HFFc6 (cell line): ENCODE measurements around the gene CPXM2. TPM values are rescaled to one million over a fixed set of nuclear protein-coding genes. Genes with fewer than 3 reads are reported as not detected.

Experiments used
- DNase-seq: peaks from one replicate; pipeline ENCODE4 v3.0.0-alpha.2; 2018
- H3K27ac Mint-ChIP-seq: 2 replicates; pipeline ENCODE4 v1.8.0; 2020; ENCODE audit warnings: mild to moderate bottlenecking, mixed read lengths
- H3K27me3 Mint-ChIP-seq: 2 replicates; pipeline ENCODE4 v1.8.0; 2021; ENCODE audit warnings: mild to moderate bottlenecking, moderate library complexity, mixed read lengths; ENCODE audit not compliant: insufficient read depth
- H3K36me3 Mint-ChIP-seq: 2 replicates; pipeline ENCODE4 v1.8.0; 2021; ENCODE audit warnings: low read depth, mixed read lengths
- H3K4me1 Mint-ChIP-seq: 2 replicates; pipeline ENCODE4 v1.8.0; 2020; ENCODE audit warnings: low read depth, mixed read lengths
- H3K4me3 Mint-ChIP-seq: 2 replicates; pipeline ENCODE4 v1.8.0; 2020; ENCODE audit warnings: mild to moderate bottlenecking, moderate library complexity, mixed read lengths
- H3K9me3 Mint-ChIP-seq: 2 replicates; pipeline ENCODE4 v1.8.0; 2020; ENCODE audit warnings: mild to moderate bottlenecking, mixed read lengths
- total RNA-seq, 6 experiments: library from RNA; stranded (reverse); fragmentation: NEBNext Ultra II Directional; extraction: Animal tissue kit (Norgen Biotek cat#: 25700); gene quantifications; 2 replicates in 1 of 6; 3 replicates in 5 of 6; pipeline ENCODE4 v1.2.3, GENCODE V29; 2021
- TF ChIP-seq, protein P1 (sequence below): fragments of 200-600 bp; sonication (generic); IDR thresholded peaks from 2 replicates; pipeline ENCODE4 v1.5.0; 2021; ENCODE audit warnings: antibody characterized with exemption, mild to moderate bottlenecking

CPXM2 gene
- total RNA-seq, 6 experiments from 2014 or later = not detected

DNA sequence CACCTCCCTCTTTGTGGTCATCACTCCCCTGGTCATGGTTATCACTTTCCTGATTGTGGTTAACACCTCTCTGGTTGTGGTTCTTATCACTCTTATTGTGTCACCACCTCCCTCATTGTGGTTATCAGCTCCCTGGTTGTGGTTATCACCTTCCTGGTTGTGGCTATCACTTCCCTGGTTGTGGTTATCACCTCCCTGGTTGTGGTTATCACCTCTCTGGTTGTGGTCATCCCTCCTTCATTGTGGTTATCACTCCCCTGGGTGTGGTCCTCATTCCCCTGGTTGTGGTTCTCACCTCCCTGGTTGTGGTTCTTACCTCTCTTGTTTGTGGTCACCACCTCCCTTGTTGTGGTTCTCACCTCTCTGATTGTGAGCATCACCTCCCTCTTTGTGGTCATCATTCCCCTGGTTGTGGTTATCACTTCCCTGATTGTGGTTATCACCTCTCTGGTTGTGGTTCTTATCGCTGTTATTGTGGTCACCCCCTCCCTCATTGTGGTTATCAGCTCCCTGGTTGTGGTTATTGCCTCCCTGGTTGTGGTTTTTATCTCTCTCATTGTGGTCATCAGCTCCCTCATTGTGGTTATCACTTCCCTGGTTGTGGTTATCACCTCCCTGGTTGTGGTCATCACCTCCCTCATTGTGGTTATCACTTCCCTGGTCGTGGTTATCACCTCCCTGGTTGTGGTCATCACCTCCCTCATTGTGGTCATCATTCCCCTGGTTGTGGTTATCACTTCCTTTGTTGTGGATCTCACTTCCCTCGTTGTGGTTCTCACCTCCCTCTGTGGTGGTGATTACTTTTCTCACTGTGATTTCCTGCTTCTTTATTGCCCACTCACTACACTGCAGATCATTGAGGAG, 118.7 kb downstream of the CPXM2 start:
- Mint-ChIP-seq H3K27me3 (peaks cover 3% of the 10 kb centered on the region), H3K36me3 (no peaks in the 10 kb centered on the region; the same call in 1 of the 2 replicates), H3K4me1 (no peaks in the 10 kb centered on the region), H3K27ac (no peak overlapping the region), H3K4me3 (no peak overlapping the region), H3K9me3 (peaks cover 10% of the 10 kb centered on the region)
- no peak for DNase-seq
- TF ChIP-seq, protein P1, sequence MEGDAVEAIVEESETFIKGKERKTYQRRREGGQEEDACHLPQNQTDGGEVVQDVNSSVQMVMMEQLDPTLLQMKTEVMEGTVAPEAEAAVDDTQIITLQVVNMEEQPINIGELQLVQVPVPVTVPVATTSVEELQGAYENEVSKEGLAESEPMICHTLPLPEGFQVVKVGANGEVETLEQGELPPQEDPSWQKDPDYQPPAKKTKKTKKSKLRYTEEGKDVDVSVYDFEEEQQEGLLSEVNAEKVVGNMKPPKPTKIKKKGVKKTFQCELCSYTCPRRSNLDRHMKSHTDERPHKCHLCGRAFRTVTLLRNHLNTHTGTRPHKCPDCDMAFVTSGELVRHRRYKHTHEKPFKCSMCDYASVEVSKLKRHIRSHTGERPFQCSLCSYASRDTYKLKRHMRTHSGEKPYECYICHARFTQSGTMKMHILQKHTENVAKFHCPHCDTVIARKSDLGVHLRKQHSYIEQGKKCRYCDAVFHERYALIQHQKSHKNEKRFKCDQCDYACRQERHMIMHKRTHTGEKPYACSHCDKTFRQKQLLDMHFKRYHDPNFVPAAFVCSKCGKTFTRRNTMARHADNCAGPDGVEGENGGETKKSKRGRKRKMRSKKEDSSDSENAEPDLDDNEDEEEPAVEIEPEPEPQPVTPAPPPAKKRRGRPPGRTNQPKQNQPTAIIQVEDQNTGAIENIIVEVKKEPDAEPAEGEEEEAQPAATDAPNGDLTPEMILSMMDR = no peak

DNA sequence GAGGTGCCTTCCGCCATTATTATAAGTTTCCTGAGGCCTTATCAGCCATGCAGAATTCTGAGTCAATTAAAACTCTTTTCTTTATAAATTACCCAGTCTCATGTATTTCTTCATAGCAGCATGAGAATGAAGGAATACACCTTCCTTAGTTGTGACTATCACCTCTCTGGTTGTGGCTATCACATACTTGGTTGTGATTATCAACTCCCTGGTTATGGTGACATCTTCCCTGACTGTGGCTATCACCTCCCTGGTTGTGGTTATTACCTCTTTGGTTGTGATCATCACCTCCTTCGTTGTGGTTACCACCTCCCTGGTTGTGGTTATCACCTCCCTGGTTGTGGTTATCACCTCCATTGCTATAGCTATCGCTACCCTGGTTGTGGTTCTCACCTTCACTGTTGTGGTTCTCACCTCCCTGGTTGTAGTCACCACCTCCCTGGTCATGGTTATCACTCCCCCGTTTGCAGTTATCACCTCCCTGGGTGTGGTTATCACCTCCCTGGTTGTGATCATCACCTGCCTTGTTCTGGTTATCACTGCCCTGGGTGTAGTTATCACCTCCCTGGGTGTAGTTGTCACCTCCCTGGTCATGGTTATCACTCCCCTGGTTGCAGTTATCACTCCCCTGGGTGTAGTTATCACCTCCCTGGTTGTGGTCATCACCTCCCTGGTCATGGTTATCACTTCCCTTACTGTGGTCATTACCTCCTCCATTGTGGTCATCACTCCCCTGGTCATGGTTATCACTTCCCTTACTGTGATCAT, 119.5 kb downstream of the CPXM2 start:
- H3K4me3 Mint-ChIP-seq = no peak overlapping the region
- peaks cover 5% of the 10 kb centered on the region; the same call in 1 of the 2 replicates for H3K4me1 Mint-ChIP-seq
- TF ChIP-seq, protein P1 = no peak
- peaks cover 10% of the 10 kb centered on the region for H3K9me3 Mint-ChIP-seq
- peaks cover 1% of the 10 kb centered on the region for H3K27me3 Mint-ChIP-seq
- H3K27ac Mint-ChIP-seq = no peak overlapping the region
- DNase-seq = no peak
- no peaks in the 10 kb centered on the region; the same call in 1 of the 2 replicates for H3K36me3 Mint-ChIP-seq

DNA sequence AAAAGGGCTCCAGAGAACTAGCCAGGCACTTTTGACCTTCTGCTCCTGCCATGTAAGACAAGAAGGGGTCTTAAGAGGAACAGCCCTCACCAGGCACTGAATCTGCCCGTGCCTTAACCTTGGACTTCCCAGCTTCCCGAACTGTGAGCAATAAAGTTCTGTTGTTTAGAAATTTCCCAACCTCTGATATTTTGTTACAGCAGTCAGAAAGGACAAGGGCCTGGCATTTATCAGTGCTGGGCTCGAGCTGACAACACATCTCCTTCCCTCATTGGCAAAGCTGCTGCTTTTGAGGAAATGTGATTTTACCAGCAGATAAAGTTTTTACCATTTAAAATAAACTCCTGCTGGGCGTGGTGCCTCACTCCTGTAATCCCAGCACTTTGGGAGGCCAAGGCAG, 122.0 kb downstream of the CPXM2 start:
- Mint-ChIP-seq H3K27ac (no peak overlapping the region), H3K4me3 (no peak overlapping the region), H3K27me3 (no peaks in the 10 kb centered on the region; the same call in none of the 2 replicates), H3K4me1 (peaks cover 18% of the 10 kb centered on the region; the same call in 1 of the 2 replicates), H3K9me3 (peaks cover 10% of the 10 kb centered on the region), H3K36me3 (no peaks in the 10 kb centered on the region)
- DNase-seq = no peak
- TF ChIP-seq, protein P1 = no peak

DNA sequence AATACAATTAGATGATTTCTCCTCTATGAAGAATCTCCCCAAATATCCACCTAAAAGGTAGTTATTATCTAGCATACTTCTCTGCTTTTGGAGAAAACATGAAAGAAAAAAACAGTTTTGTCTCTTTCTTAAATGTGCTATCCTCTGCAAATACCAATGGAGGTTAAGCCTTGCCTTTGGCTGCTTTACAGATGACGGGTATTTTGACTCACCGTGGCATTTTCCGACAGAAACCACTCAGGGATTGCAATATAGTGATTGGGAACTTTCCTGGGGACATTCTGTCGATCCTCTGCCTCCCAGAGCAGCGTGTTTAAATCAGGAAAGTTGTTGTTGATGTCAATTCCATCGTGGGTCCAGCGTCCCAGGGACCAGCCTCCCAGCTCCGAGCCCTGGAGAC, 124.8 kb downstream of the CPXM2 start:
- peaks cover 3% of the 10 kb centered on the region for H3K27me3 Mint-ChIP-seq
- H3K36me3 Mint-ChIP-seq = no peaks in the 10 kb centered on the region; the same call in 1 of the 2 replicates
- DNase-seq = peak; percentile 30
- TF ChIP-seq, protein P1 = no peak
- H3K4me1 Mint-ChIP-seq = peaks cover 18% of the 10 kb centered on the region; the same call in 1 of the 2 replicates
- H3K27ac Mint-ChIP-seq = peak overlapping the region; percentile 67; the same call in 1 of the 2 replicates
- H3K4me3 Mint-ChIP-seq = no peak overlapping the region
- H3K9me3 Mint-ChIP-seq = peaks cover 3% of the 10 kb centered on the region; the same call in 1 of the 2 replicates

DNA sequence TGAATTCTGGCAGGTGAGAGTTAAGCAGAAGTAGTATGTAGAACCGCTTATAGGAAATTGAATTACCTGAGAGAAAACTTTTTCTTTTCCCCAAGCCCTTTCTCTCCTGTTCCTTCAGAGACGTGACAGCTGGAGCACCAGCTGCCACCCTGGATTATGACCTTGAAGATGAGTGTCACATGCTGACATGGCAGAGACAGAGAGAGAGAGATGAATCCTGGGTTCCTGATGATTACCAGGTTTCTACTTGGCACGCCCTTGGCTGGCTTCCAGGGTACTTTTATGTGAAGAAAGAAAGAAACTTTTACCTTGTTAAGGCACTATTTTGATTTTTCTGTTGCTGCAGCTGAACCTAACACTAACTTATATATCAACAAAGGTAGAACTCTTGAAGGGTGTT, 125.6 kb downstream of the CPXM2 start:
- H3K36me3 Mint-ChIP-seq = no peaks in the 10 kb centered on the region; the same call in 1 of the 2 replicates
- peaks cover 5% of the 10 kb centered on the region for H3K27me3 Mint-ChIP-seq
- H3K4me1 Mint-ChIP-seq = peaks cover 18% of the 10 kb centered on the region; the same call in 1 of the 2 replicates
- TF ChIP-seq, protein P1 = no peak
- H3K4me3 Mint-ChIP-seq = no peak overlapping the region
- no peak for DNase-seq
- no peak overlapping the region; the same call in 1 of the 2 replicates for H3K27ac Mint-ChIP-seq
- H3K9me3 Mint-ChIP-seq = peaks cover 3% of the 10 kb centered on the region; the same call in 1 of the 2 replicates
